Stimulated activated naive B cell treated with anti-CD40 and anti-IgM and Interleukin-4, amounts not matched to agents 10 μg/mL and 1 μg/mL and 100 μg/mL, for 72 hours (primary cell): ENCODE data around the gene WLS.

Experiments used
- ATAC-seq, 2 donors: fragments of 150-1000 bp; cut with Tn5 transposase; replicated peaks; 2 replicates each; pipeline ENCODE4 v1.10.0; 2021; ENCODE audit warnings: moderate library complexity in 1 of 2
- DNase-seq: peaks from one replicate; pipeline ENCODE4 v3.0.0; 2021
- H3K27ac Mint-ChIP-seq: one replicate; pipeline ENCODE4 v1.8.0; 2022; ENCODE audit warnings: mild to moderate bottlenecking, mixed read lengths
- H3K27me3 Mint-ChIP-seq, 2 donors: one replicate each; pipeline ENCODE4 v1.8.0; 2022; ENCODE audit warnings: mixed read lengths in 2 of 2
- H3K36me3 Mint-ChIP-seq, 2 donors: one replicate each; pipeline ENCODE4 v1.8.0; 2022; ENCODE audit warnings: mixed read lengths in 2 of 2, mild to moderate bottlenecking in 1 of 2
- H3K4me1 Mint-ChIP-seq, 2 donors: one replicate each; pipeline ENCODE4 v1.8.0; 2022; ENCODE audit warnings: mixed read lengths in 2 of 2, mild to moderate bottlenecking in 1 of 2
- H3K4me3 Mint-ChIP-seq, 2 donors: one replicate each; pipeline ENCODE4 v1.8.0; 2022; ENCODE audit warnings: mild to moderate bottlenecking in 2 of 2, mixed read lengths in 2 of 2, moderate library complexity in 1 of 2
- H3K9me3 Mint-ChIP-seq, 2 donors: one replicate each; pipeline ENCODE4 v1.8.0; 2022; ENCODE audit warnings: mixed read lengths in 2 of 2, mild to moderate bottlenecking in 1 of 2

WLS gene

GRCh38 chr1:68234094-68234493 is 1.8 kb upstream of the WLS start:
- DNase-seq (no peak), ATAC-seq (no peak)
- H3K27me3 Mint-ChIP-seq, result peaks cover 49 to 72% of the 10 kb centered on the region in 2 donors
- H3K27ac Mint-ChIP-seq, result no peak overlapping the region
- no peak overlapping the region for H3K4me3 Mint-ChIP-seq
- H3K36me3 Mint-ChIP-seq, result no peaks in the 10 kb centered on the region
- peaks cover 18 to 24% of the 10 kb centered on the region in 2 donors for H3K4me1 Mint-ChIP-seq
- no peaks in the 10 kb centered on the region for H3K9me3 Mint-ChIP-seq

GRCh38 chr1:68233202-68233601 is 879 bp upstream of the WLS start:
- ATAC-seq, result no peak
- Mint-ChIP-seq H3K36me3 (no peaks in the 10 kb centered on the region), H3K27me3 (peaks cover 50 to 76% of the 10 kb centered on the region in 2 donors), H3K9me3 (no peaks in the 10 kb centered on the region), H3K4me1 (peaks cover 18 to 24% of the 10 kb centered on the region in 2 donors), H3K4me3 (peak overlapping the region; percentile 44 to 78), H3K27ac (no peak overlapping the region)
- DNase-seq, result no peak

GRCh38 chr1:68231627-68232288 is 565 bp downstream of the WLS start:
- Mint-ChIP-seq H3K27ac (no peak overlapping the region), H3K9me3 (no peaks in the 10 kb centered on the region), H3K4me1 (peaks cover 18 to 24% of the 10 kb centered on the region in 2 donors), H3K27me3 (peaks cover 55 to 73% of the 10 kb centered on the region in 2 donors), H3K36me3 (no peaks in the 10 kb centered on the region), H3K4me3 (peak overlapping the region; percentile 78 to 84)
- ATAC-seq, result peak; percentile 23 to 39
- DNase-seq, result no peak

- Mint-ChIP-seq H3K9me3 (no peaks in the 10 kb centered on the region), H3K27me3 (peaks cover 59 to 71% of the 10 kb centered on the region in 2 donors), H3K27ac (peak overlapping the region; percentile 88), H3K36me3 (no peaks in the 10 kb centered on the region), H3K4me3 (peak overlapping the region; percentile 78 to 84), H3K4me1 (peaks cover 18 to 24% of the 10 kb centered on the region in 2 donors)
- DNase-seq (no peak), ATAC-seq (peak; percentile 42 to 58)
These were observed 1.3 kb downstream of the WLS start for GRCh38 chr1:68230901-68231626.

- H3K27me3 Mint-ChIP-seq, result peaks cover 59 to 75% of the 10 kb centered on the region in 2 donors
- H3K36me3 Mint-ChIP-seq, result no peaks in the 10 kb centered on the region
- no peaks in the 10 kb centered on the region for H3K9me3 Mint-ChIP-seq
- H3K4me3 Mint-ChIP-seq, result peak overlapping the region; percentile 78 to 84
- no peak for DNase-seq
- H3K4me1 Mint-ChIP-seq, result peaks cover 18 to 24% of the 10 kb centered on the region in 2 donors
- peak overlapping the region; percentile 88 for H3K27ac Mint-ChIP-seq
- ATAC-seq, result no peak
These were observed 1.9 kb downstream of the WLS start for GRCh38 chr1:68230484-68230802.

- no peak for ATAC-seq
- Mint-ChIP-seq H3K4me3 (no peak overlapping the region), H3K27me3 (peaks cover 59 to 76% of the 10 kb centered on the region in 2 donors), H3K4me1 (peaks cover 18 to 24% of the 10 kb centered on the region in 2 donors), H3K9me3 (no peaks in the 10 kb centered on the region), H3K27ac (no peak overlapping the region), H3K36me3 (no peaks in the 10 kb centered on the region)
- no peak for DNase-seq
These were observed 2.5 kb downstream of the WLS start for GRCh38 chr1:68229650-68230483.

- no peak for ATAC-seq
- DNase-seq, result no peak
- H3K4me1 Mint-ChIP-seq, result peaks cover 18 to 24% of the 10 kb centered on the region in 2 donors
- H3K27me3 Mint-ChIP-seq, result peaks cover 49 to 75% of the 10 kb centered on the region in 2 donors
- H3K36me3 Mint-ChIP-seq, result no peaks in the 10 kb centered on the region
- H3K9me3 Mint-ChIP-seq, result no peaks in the 10 kb centered on the region
- H3K4me3 Mint-ChIP-seq, result no peak overlapping the region
- no peak overlapping the region for H3K27ac Mint-ChIP-seq
These were observed 3.5 kb downstream of the WLS start for GRCh38 chr1:68228851-68229250.

- no peak for ATAC-seq
- H3K36me3 Mint-ChIP-seq, result no peaks in the 10 kb centered on the region
- no peak for DNase-seq
- H3K4me3 Mint-ChIP-seq, result no peak overlapping the region
- peaks cover 37 to 63% of the 10 kb centered on the region in 2 donors for H3K27me3 Mint-ChIP-seq
- H3K9me3 Mint-ChIP-seq, result no peaks in the 10 kb centered on the region
- no peak overlapping the region for H3K27ac Mint-ChIP-seq
- peaks cover 11 to 17% of the 10 kb centered on the region in 2 donors for H3K4me1 Mint-ChIP-seq
These were observed 4.7 kb downstream of the WLS start for GRCh38 chr1:68227598-68227997.

DNA sequence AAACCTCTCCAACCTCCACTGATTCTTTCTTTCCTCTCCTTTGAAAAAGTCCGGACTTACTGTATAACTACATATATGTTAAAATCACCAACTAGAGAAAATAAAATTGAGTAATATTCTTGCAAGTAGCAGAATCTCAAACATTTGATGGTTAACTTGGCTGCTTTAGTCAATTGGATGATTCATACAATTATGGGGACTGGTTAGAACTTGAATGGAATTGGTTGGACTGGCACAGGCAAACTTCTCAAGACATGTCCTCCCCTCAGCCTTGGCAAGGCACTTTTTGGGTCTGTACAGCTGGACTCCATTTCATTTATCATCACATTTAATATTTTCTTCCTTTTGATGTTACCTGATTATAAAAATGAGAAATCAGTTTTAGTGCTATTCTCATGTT is 6.5 kb downstream of the WLS start:
- peaks cover 26 to 50% of the 10 kb centered on the region in 2 donors for H3K27me3 Mint-ChIP-seq
- H3K27ac Mint-ChIP-seq, result no peak overlapping the region
- no peaks in the 10 kb centered on the region for H3K9me3 Mint-ChIP-seq
- ATAC-seq (no peak), DNase-seq (no peak)
- no peak overlapping the region for H3K4me3 Mint-ChIP-seq
- H3K4me1 Mint-ChIP-seq, result peaks cover 3 to 6% of the 10 kb centered on the region in 2 donors
- H3K36me3 Mint-ChIP-seq, result no peaks in the 10 kb centered on the region

- H3K27me3 Mint-ChIP-seq, result peaks cover 9 to 33% of the 10 kb centered on the region in 2 donors
- no peaks in the 10 kb centered on the region for H3K4me1 Mint-ChIP-seq
- H3K4me3 Mint-ChIP-seq, result no peak overlapping the region
- ATAC-seq, result no peak
- no peaks in the 10 kb centered on the region for H3K9me3 Mint-ChIP-seq
- H3K27ac Mint-ChIP-seq, result no peak overlapping the region
- H3K36me3 Mint-ChIP-seq, result no peaks in the 10 kb centered on the region
- no peak for DNase-seq
These were observed 8.6 kb downstream of the WLS start for GRCh38 chr1:68223687-68224086.

GRCh38 chr1:68221980-68222373 is 10.3 kb downstream of the WLS start:
- no peak overlapping the region for H3K27ac Mint-ChIP-seq
- H3K36me3 Mint-ChIP-seq, result no peaks in the 10 kb centered on the region
- H3K4me1 Mint-ChIP-seq, result no peaks in the 10 kb centered on the region
- no peak for DNase-seq
- peaks cover 6 to 31% of the 10 kb centered on the region in 2 donors for H3K27me3 Mint-ChIP-seq
- no peaks in the 10 kb centered on the region for H3K9me3 Mint-ChIP-seq
- ATAC-seq, result no peak
- H3K4me3 Mint-ChIP-seq, result no peak overlapping the region

DNA sequence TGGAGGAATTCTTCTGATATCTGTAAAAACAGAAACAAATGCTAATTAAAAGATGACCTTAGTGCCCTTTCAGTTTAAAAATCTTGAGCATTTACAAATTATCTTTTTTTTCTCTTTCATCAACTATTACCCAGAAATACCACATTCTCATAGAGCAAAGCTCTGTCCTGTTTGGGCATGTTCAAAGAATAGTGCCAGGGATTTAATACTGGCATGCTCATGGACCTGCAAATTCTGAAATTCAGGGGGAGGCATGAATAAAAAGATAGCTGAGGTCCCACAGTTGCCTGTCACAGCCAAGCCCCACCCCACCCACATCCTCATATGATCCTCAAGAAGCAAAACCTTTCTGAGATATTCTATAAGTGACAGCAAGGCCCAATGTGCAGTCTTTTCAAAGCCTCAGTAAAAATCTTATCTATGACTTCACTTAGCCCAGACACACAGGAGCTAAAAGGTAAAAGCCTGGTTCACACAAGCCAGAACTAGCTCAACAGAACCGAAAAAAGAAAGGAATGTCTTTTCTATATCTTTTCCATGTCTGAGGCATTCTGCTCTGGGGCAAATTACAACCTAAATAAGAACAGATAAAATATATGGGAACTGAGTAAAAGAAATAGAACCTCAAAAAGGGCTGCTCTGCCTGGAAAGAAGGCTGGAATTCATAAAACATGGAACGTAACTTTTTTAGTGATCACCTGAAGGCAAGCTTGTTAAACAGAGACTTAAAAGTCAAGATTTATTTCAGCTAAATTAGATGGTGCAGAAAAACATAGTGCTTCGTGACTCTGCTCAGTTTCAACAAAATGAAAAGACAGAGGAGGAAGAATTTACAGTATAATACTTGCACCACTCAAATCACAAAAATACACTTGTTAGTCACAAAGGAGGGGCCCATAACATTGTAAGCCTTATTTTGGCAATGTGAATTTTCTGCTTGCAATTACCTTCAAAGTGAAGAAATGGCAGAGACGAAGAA is 11.0 kb downstream of the WLS start:
- peaks cover 0 to 26% of the 10 kb centered on the region in 2 donors for H3K27me3 Mint-ChIP-seq
- no peak for ATAC-seq
- no peaks in the 10 kb centered on the region for H3K9me3 Mint-ChIP-seq
- H3K4me1 Mint-ChIP-seq, result no peaks in the 10 kb centered on the region
- no peak overlapping the region for H3K4me3 Mint-ChIP-seq
- DNase-seq, result no peak
- H3K27ac Mint-ChIP-seq, result no peak overlapping the region
- H3K36me3 Mint-ChIP-seq, result no peaks in the 10 kb centered on the region

GRCh38 chr1:68220420-68220819 is 11.9 kb downstream of the WLS start:
- no peaks in the 10 kb centered on the region for H3K9me3 Mint-ChIP-seq
- no peaks in the 10 kb centered on the region for H3K4me1 Mint-ChIP-seq
- ATAC-seq (no peak), DNase-seq (no peak)
- H3K27ac Mint-ChIP-seq, result no peak overlapping the region
- H3K36me3 Mint-ChIP-seq, result no peaks in the 10 kb centered on the region
- no peak overlapping the region for H3K4me3 Mint-ChIP-seq
- H3K27me3 Mint-ChIP-seq, result peaks cover 0 to 19% of the 10 kb centered on the region in 2 donors
